Measurements from ENCODE around the gene SUSD1. TPM values are rescaled to one million over a fixed set of nuclear protein-coding genes. Genes with fewer than 3 reads are reported as not detected.
"Not testable (repeated sequence)": the region's sequence is repeated elsewhere in the genome, so short reads cannot be mapped to it uniquely, and the experiment has no call there.

Gene SUSD1
- total RNA-seq, result 6.4 and 7.6 TPM in 2 replicates

- H3K4me1 Mint-ChIP-seq (ENCODE audit: low read depth), result peaks cover 55% of the 10 kb centered on the region
- no peaks in the 10 kb centered on the region for H3K27me3 Mint-ChIP-seq (ENCODE audit: low read depth)
- H3K27ac Mint-ChIP-seq, result peak within 1 kb of the TSS; percentile 94
- intact Hi-C loops (cut with micrococcal nuclease), result loop anchor here (2.0 to 5.0 kb wide), 3 partner anchors 74 to 202 kb away; no protein-coding TSS in a partner anchor
- H3K4me3 Mint-ChIP-seq (ENCODE audit: low read depth), result peak within 1 kb of the TSS; percentile 85
- peaks cover 20% of the 10 kb centered on the region for H3K36me3 Mint-ChIP-seq (ENCODE audit: low read depth)
- DNase-seq (ENCODE audit: low spot score), result peak; percentile 24
- H3K9me3 Mint-ChIP-seq, result no peaks in the 10 kb centered on the region
Measured at GRCh38 chr9:112174965-112175795, at the start of gene SUSD1. Gene SUSD1, minus strand, starts transcription at chr9:112175297. Its CDS starts 62 bp downstream, at chr9:112175235.

- Mint-ChIP-seq H3K27ac (no peak overlapping the region), H3K36me3 (ENCODE audit: low read depth) (peaks cover 72% of the 10 kb centered on the region), H3K27me3 (ENCODE audit: low read depth) (no peaks in the 10 kb centered on the region), H3K4me3 (ENCODE audit: low read depth) (no peak overlapping the region), H3K4me1 (ENCODE audit: low read depth) (peaks cover 25% of the 10 kb centered on the region), H3K9me3 (no peaks in the 10 kb centered on the region)
- DNase-seq (ENCODE audit: low spot score), result no peak
- intact Hi-C loops (cut with micrococcal nuclease), result no loop called here
Measured at GRCh38 chr9:112224401-112225289, 49.5 kb upstream of the SUSD1 start.

- H3K4me3 Mint-ChIP-seq (ENCODE audit: low read depth), result no peak overlapping the region
- H3K4me1 Mint-ChIP-seq (ENCODE audit: low read depth), result peaks cover 35% of the 10 kb centered on the region
- peak; percentile 13 for DNase-seq (ENCODE audit: low spot score)
- peaks cover 58% of the 10 kb centered on the region for H3K36me3 Mint-ChIP-seq (ENCODE audit: low read depth)
- intact Hi-C loops (cut with micrococcal nuclease), result loop anchor here (1.0 to 5.0 kb wide), 7 partner anchors 30 to 187 kb away; partner anchors contain the start of gene PTBP3
- H3K27me3 Mint-ChIP-seq (ENCODE audit: low read depth), result no peaks in the 10 kb centered on the region
- H3K9me3 Mint-ChIP-seq, result no peaks in the 10 kb centered on the region
- H3K27ac Mint-ChIP-seq, result peak overlapping the region; percentile 80
Measured at GRCh38 chr9:112218908-112219307, 43.8 kb upstream of the SUSD1 start.

GRCh38 chr9:112212926-112213325 lies 37.8 kb upstream of the SUSD1 start:
- DNase-seq (ENCODE audit: low spot score), result no peak
- no peak overlapping the region for H3K27ac Mint-ChIP-seq
- intact Hi-C loops (cut with micrococcal nuclease), result no loop called here
- no peaks in the 10 kb centered on the region for H3K27me3 Mint-ChIP-seq (ENCODE audit: low read depth)
- H3K4me3 Mint-ChIP-seq (ENCODE audit: low read depth), result no peak overlapping the region
- H3K4me1 Mint-ChIP-seq (ENCODE audit: low read depth), result peaks cover 3% of the 10 kb centered on the region
- peaks cover 15% of the 10 kb centered on the region for H3K9me3 Mint-ChIP-seq
- H3K36me3 Mint-ChIP-seq (ENCODE audit: low read depth), result peaks cover 70% of the 10 kb centered on the region

- DNase-seq (ENCODE audit: low spot score), result no peak
- H3K27me3 Mint-ChIP-seq (ENCODE audit: low read depth), result no peaks in the 10 kb centered on the region
- H3K27ac Mint-ChIP-seq, result no peak overlapping the region
- no peaks in the 10 kb centered on the region for H3K4me1 Mint-ChIP-seq (ENCODE audit: low read depth)
- intact Hi-C loops (cut with micrococcal nuclease), result no loop called here
- peaks cover 27% of the 10 kb centered on the region for H3K9me3 Mint-ChIP-seq
- H3K36me3 Mint-ChIP-seq (ENCODE audit: low read depth), result peaks cover 88% of the 10 kb centered on the region
- H3K4me3 Mint-ChIP-seq (ENCODE audit: low read depth), result no peak overlapping the region
Measured at GRCh38 chr9:112207451-112207850, 32.4 kb upstream of the SUSD1 start.

GRCh38 chr9:112203536-112203935 lies 28.4 kb upstream of the SUSD1 start:
- Mint-ChIP-seq H3K9me3 (peaks cover 22% of the 10 kb centered on the region), H3K4me1 (ENCODE audit: low read depth) (peaks cover 3% of the 10 kb centered on the region), H3K27me3 (ENCODE audit: low read depth) (no peaks in the 10 kb centered on the region), H3K4me3 (ENCODE audit: low read depth) (no peak overlapping the region), H3K27ac (no peak overlapping the region), H3K36me3 (ENCODE audit: low read depth) (peaks cover 57% of the 10 kb centered on the region)
- DNase-seq (ENCODE audit: low spot score), result no peak
- intact Hi-C loops (cut with micrococcal nuclease), result no loop called here

- DNase-seq (ENCODE audit: low spot score), result no peak
- Mint-ChIP-seq H3K36me3 (ENCODE audit: low read depth) (peaks cover 31% of the 10 kb centered on the region), H3K4me1 (ENCODE audit: low read depth) (peaks cover 4% of the 10 kb centered on the region), H3K27ac (no peak overlapping the region), H3K27me3 (ENCODE audit: low read depth) (no peaks in the 10 kb centered on the region), H3K4me3 (ENCODE audit: low read depth) (no peak overlapping the region), H3K9me3 (peaks cover 10% of the 10 kb centered on the region)
- intact Hi-C loops (cut with micrococcal nuclease), result no loop called here
Measured at GRCh38 chr9:112200711-112201110, 25.6 kb upstream of the SUSD1 start.

- Mint-ChIP-seq H3K27me3 (ENCODE audit: low read depth) (no peaks in the 10 kb centered on the region), H3K36me3 (ENCODE audit: low read depth) (peaks cover 13% of the 10 kb centered on the region), H3K4me3 (ENCODE audit: low read depth) (no peak overlapping the region), H3K9me3 (peaks cover 8% of the 10 kb centered on the region), H3K4me1 (ENCODE audit: low read depth) (peaks cover 10% of the 10 kb centered on the region), H3K27ac (no peak overlapping the region)
- DNase-seq (ENCODE audit: low spot score), result no peak
- intact Hi-C loops (cut with micrococcal nuclease), result no loop called here
Measured at GRCh38 chr9:112198646-112199045, 23.5 kb upstream of the SUSD1 start.

GRCh38 chr9:112194969-112195431 lies 19.9 kb upstream of the SUSD1 start:
- Mint-ChIP-seq H3K36me3 (ENCODE audit: low read depth) (peaks cover 3% of the 10 kb centered on the region), H3K9me3 (no peaks in the 10 kb centered on the region), H3K27ac (no peak overlapping the region), H3K27me3 (ENCODE audit: low read depth) (peaks cover 1% of the 10 kb centered on the region), H3K4me3 (ENCODE audit: low read depth) (no peak overlapping the region), H3K4me1 (ENCODE audit: low read depth) (peaks cover 13% of the 10 kb centered on the region)
- intact Hi-C loops (cut with micrococcal nuclease), result no loop called here
- DNase-seq (ENCODE audit: low spot score), result no peak

GRCh38 chr9:112193572-112194288 lies 18.6 kb upstream of the SUSD1 start:
- Mint-ChIP-seq H3K4me3 (ENCODE audit: low read depth) (no peak overlapping the region), H3K27ac (no peak overlapping the region)

GRCh38 chr9:112190320-112190719 lies 15.2 kb upstream of the SUSD1 start:
- H3K4me1 Mint-ChIP-seq (ENCODE audit: low read depth), result peaks cover 11% of the 10 kb centered on the region
- H3K27ac Mint-ChIP-seq; H3K9me3 Mint-ChIP-seq; H3K27me3 Mint-ChIP-seq (ENCODE audit: low read depth); DNase-seq (ENCODE audit: low spot score); intact Hi-C loops (cut with micrococcal nuclease); H3K36me3 Mint-ChIP-seq (ENCODE audit: low read depth); H3K4me3 Mint-ChIP-seq (ENCODE audit: low read depth): not testable (repeated sequence)

More at GRCh38 chr9:112193572-112194288, 18.6 kb upstream of the SUSD1 start:
- H3K36me3 Mint-ChIP-seq (ENCODE audit: low read depth), result no peaks in the 10 kb centered on the region
- H3K4me1 Mint-ChIP-seq (ENCODE audit: low read depth), result peaks cover 10% of the 10 kb centered on the region
- peaks cover 5% of the 10 kb centered on the region for H3K27me3 Mint-ChIP-seq (ENCODE audit: low read depth)
- intact Hi-C loops (cut with micrococcal nuclease), result no loop called here
- DNase-seq (ENCODE audit: low spot score), result no peak
- H3K9me3 Mint-ChIP-seq, result no peaks in the 10 kb centered on the region

GRCh38 chr9:112188884-112189283 lies 13.8 kb upstream of the SUSD1 start:
- Mint-ChIP-seq H3K27me3 (ENCODE audit: low read depth) (peaks cover 8% of the 10 kb centered on the region), H3K36me3 (ENCODE audit: low read depth) (no peaks in the 10 kb centered on the region), H3K4me3 (ENCODE audit: low read depth) (no peak overlapping the region), H3K27ac (no peak overlapping the region), H3K9me3 (no peaks in the 10 kb centered on the region), H3K4me1 (ENCODE audit: low read depth) (peaks cover 8% of the 10 kb centered on the region)
- DNase-seq (ENCODE audit: low spot score), result no peak
- intact Hi-C loops (cut with micrococcal nuclease), result no loop called here

Measured in activated T-helper 2 cell treated with anti-CD3 and anti-CD28 coated beads, Interferon-gamma antibody, Interleukin-2, Interleukin-4, amounts not matched to agents 10 μg/mL and 5 μg/mL and 100 μg/mL, durations not matched to agents 14 hours and 24 hours and 36 hours (primary cell).